Neural progenitor cell (in vitro differentiated cells): ENCODE results near the gene NPC1. TPM values are rescaled to one million over a fixed set of nuclear protein-coding genes. Genes with fewer than 3 reads are reported as not detected.

Experiments used
- DNase-seq: peaks from one replicate; pipeline ENCODE4 v3.0.0-alpha.2; 2016; ENCODE audit warnings: low spot score
- H2AFZ ChIP-seq: fragments of 200-600 bp; sonication (generic); replicated peaks from 2 replicates; pipeline ENCODE4 v1.6.1; 2016; ENCODE audit warnings: antibody characterized with exemption
- H3F3A ChIP-seq: fragments of 200-600 bp; sonication (generic); 2 replicates; pipeline ENCODE4 v1.6.1; 2016; ENCODE audit warnings: antibody characterized with exemption, low read depth
- H3K27ac ChIP-seq: fragments of 200-600 bp; sonication (generic); 2 replicates; pipeline ENCODE4 v1.5.1; 2016; ENCODE audit warnings: mild to moderate bottlenecking
- H3K27me3 ChIP-seq: fragments of 200-600 bp; sonication (generic); 2 replicates; pipeline ENCODE4 v1.6.1; 2016; ENCODE audit warnings: mild to moderate bottlenecking, moderate library complexity
- H3K36me3 ChIP-seq: fragments of 200-600 bp; sonication (generic); 2 replicates; pipeline ENCODE4 v1.5.1; 2016
- H3K4me1 ChIP-seq: fragments of 200-600 bp; sonication (generic); 2 replicates; pipeline ENCODE4 v1.6.1; 2016; ENCODE audit warnings: mixed run types
- H3K4me2 ChIP-seq: fragments of 200-600 bp; sonication (generic); 2 replicates; pipeline ENCODE4 v1.6.1; 2016
- H3K4me3 ChIP-seq: fragments of 200-600 bp; sonication (generic); 2 replicates; pipeline ENCODE4 v1.5.1; 2016
- H3K79me2 ChIP-seq: fragments of 200-600 bp; sonication (generic); 2 replicates; pipeline ENCODE4 v1.6.1; 2016; ENCODE audit warnings: low read depth
- H3K9ac ChIP-seq: fragments of 200-600 bp; sonication (generic); 2 replicates; pipeline ENCODE4 v1.6.1; 2016
- H3K9me3 ChIP-seq: fragments of 200-600 bp; sonication (generic); 2 replicates; pipeline ENCODE4 v1.5.1; 2016; ENCODE audit warnings: low read depth
- H4K20me1 ChIP-seq: fragments of 200-600 bp; sonication (generic); 2 replicates; pipeline ENCODE4 v1.6.1; 2016; ENCODE audit warnings: low read depth
- H3K27ac Mint-ChIP-seq: 3 replicates; pipeline ENCODE4 v1.8.0; 2021; ENCODE audit warnings: mixed read lengths
- H3K27me3 Mint-ChIP-seq: 2 replicates; pipeline ENCODE4 v1.8.0; 2022; ENCODE audit warnings: low read depth, mild to moderate bottlenecking, inconsistent platforms, moderate library complexity, mixed read lengths; ENCODE audit not compliant: insufficient read depth
- H3K36me3 Mint-ChIP-seq: 3 replicates; pipeline ENCODE4 v1.8.0; 2021; ENCODE audit warnings: mixed read lengths
- H3K4me1 Mint-ChIP-seq: 3 replicates; pipeline ENCODE4 v1.8.0; 2021; ENCODE audit warnings: mixed read lengths
- H3K4me3 Mint-ChIP-seq: 3 replicates; pipeline ENCODE4 v1.8.0; 2021; ENCODE audit warnings: mild to moderate bottlenecking, moderate library complexity, mixed read lengths
- H3K9me3 Mint-ChIP-seq: 3 replicates; pipeline ENCODE4 v1.8.0; 2020; ENCODE audit warnings: mixed read lengths
- EZH2 ChIP-seq: fragments of 200-600 bp; sonication (generic); IDR thresholded peaks from 2 replicates; pipeline ENCODE4 v1.6.1; 2017; ENCODE audit warnings: antibody characterized with exemption, mild to moderate bottlenecking, moderate library complexity
- EZH2phosphoT487 ChIP-seq: fragments of 200-600 bp; sonication (generic); IDR thresholded peaks from 2 replicates; pipeline ENCODE4 v1.6.1; 2017; ENCODE audit warnings: antibody characterized with exemption
- total RNA-seq: library from RNA; depleted of rRNA; stranded (reverse); fragments of >200 nt; gene quantifications from 2 replicates; pipeline ENCODE4 v1.2.3, GENCODE V29; 2015; ENCODE audit warnings: low replicate concordance
- TF ChIP-seq, protein P1 (sequence below): fragments of 200-600 bp; sonication (generic); IDR thresholded peaks from 2 replicates; pipeline ENCODE4 v1.5.1; 2017; ENCODE audit warnings: antibody characterized with exemption, mild to moderate bottlenecking

The NPC1 gene
- total RNA-seq, 1 donor from 2014 or later, result 20.9 TPM

GRCh38 chr18:23540867-23541266 lies 45.4 kb downstream of the NPC1 start:
- Histone ChIP-seq H3K4me2 (no peak overlapping the region), H3F3A (no peaks in the 10 kb centered on the region), H2AFZ (no peak overlapping the region), H3K27me3 (no peaks in the 10 kb centered on the region), H3K4me3 (no peak overlapping the region), H3K79me2 (no peaks in the 10 kb centered on the region), H3K4me1 (no peaks in the 10 kb centered on the region), H3K9ac (no peak overlapping the region), H3K27ac (no peak overlapping the region), H3K36me3 (no peaks in the 10 kb centered on the region), H3K9me3 (no peaks in the 10 kb centered on the region), H4K20me1 (no peaks in the 10 kb centered on the region)
- H3K27ac Mint-ChIP-seq, result no peak overlapping the region
- H3K27me3 Mint-ChIP-seq, result peaks cover 5% of the 10 kb centered on the region
- H3K36me3 Mint-ChIP-seq, result peaks cover 32% of the 10 kb centered on the region
- no peak for DNase-seq
- no peaks in the 10 kb centered on the region for H3K9me3 Mint-ChIP-seq
- no peaks in the 10 kb centered on the region for H3K4me1 Mint-ChIP-seq
- no peak overlapping the region for H3K4me3 Mint-ChIP-seq
- TF ChIP-seq, protein P1, sequence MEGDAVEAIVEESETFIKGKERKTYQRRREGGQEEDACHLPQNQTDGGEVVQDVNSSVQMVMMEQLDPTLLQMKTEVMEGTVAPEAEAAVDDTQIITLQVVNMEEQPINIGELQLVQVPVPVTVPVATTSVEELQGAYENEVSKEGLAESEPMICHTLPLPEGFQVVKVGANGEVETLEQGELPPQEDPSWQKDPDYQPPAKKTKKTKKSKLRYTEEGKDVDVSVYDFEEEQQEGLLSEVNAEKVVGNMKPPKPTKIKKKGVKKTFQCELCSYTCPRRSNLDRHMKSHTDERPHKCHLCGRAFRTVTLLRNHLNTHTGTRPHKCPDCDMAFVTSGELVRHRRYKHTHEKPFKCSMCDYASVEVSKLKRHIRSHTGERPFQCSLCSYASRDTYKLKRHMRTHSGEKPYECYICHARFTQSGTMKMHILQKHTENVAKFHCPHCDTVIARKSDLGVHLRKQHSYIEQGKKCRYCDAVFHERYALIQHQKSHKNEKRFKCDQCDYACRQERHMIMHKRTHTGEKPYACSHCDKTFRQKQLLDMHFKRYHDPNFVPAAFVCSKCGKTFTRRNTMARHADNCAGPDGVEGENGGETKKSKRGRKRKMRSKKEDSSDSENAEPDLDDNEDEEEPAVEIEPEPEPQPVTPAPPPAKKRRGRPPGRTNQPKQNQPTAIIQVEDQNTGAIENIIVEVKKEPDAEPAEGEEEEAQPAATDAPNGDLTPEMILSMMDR, result no peak
- TF ChIP-seq EZH2phosphoT487 (no peak), EZH2 (no peak)

- Mint-ChIP-seq H3K9me3 (no peaks in the 10 kb centered on the region), H3K36me3 (peaks cover 36% of the 10 kb centered on the region), H3K4me1 (no peaks in the 10 kb centered on the region), H3K4me3 (no peak overlapping the region), H3K27me3 (peaks cover 5% of the 10 kb centered on the region), H3K27ac (no peak overlapping the region)
- Histone ChIP-seq H3K9me3 (no peaks in the 10 kb centered on the region), H3K27me3 (no peaks in the 10 kb centered on the region), H3K79me2 (no peaks in the 10 kb centered on the region), H3K4me1 (no peaks in the 10 kb centered on the region), H3F3A (no peaks in the 10 kb centered on the region), H3K4me3 (no peak overlapping the region), H4K20me1 (no peaks in the 10 kb centered on the region), H2AFZ (no peak overlapping the region), H3K36me3 (no peaks in the 10 kb centered on the region), H3K4me2 (no peak overlapping the region), H3K27ac (no peak overlapping the region), H3K9ac (no peak overlapping the region)
- DNase-seq, result no peak
- TF ChIP-seq EZH2phosphoT487 (no peak), EZH2 (no peak)
- TF ChIP-seq, protein P1, result no peak
These were observed 46.3 kb downstream of the NPC1 start for GRCh38 chr18:23539911-23540525.

- Histone ChIP-seq H3K79me2 (no peaks in the 10 kb centered on the region), H3K4me2 (no peak overlapping the region), H3F3A (no peaks in the 10 kb centered on the region), H3K9me3 (no peaks in the 10 kb centered on the region), H3K9ac (no peak overlapping the region), H3K27ac (no peak overlapping the region), H3K4me3 (no peak overlapping the region), H3K4me1 (no peaks in the 10 kb centered on the region), H3K27me3 (no peaks in the 10 kb centered on the region), H3K36me3 (no peaks in the 10 kb centered on the region), H4K20me1 (no peaks in the 10 kb centered on the region), H2AFZ (no peak overlapping the region)
- Mint-ChIP-seq H3K27ac (no peak overlapping the region), H3K4me3 (no peak overlapping the region), H3K27me3 (peaks cover 5% of the 10 kb centered on the region), H3K4me1 (no peaks in the 10 kb centered on the region), H3K36me3 (peaks cover 38% of the 10 kb centered on the region), H3K9me3 (no peaks in the 10 kb centered on the region)
- TF ChIP-seq, protein P1, result no peak
- TF ChIP-seq EZH2 (no peak), EZH2phosphoT487 (no peak)
- DNase-seq, result no peak
These were observed 47.0 kb downstream of the NPC1 start for GRCh38 chr18:23539296-23539695.
